Measurements from ENCODE around the gene SMARCD1. TPM values are rescaled to one million over a fixed set of nuclear protein-coding genes. Genes with fewer than 3 reads are reported as not detected.
"Not testable (repeated sequence)": the region's sequence is repeated elsewhere in the genome, so short reads cannot be mapped to it uniquely, and the experiment has no call there.

Gene SMARCD1
- total RNA-seq, 1 donor from 2014 or later, result 66.3 TPM

GRCh38 chr12:50077099-50077498 is 8.0 kb upstream of the SMARCD1 start:
- no peak for DNase-seq (ENCODE audit: low read depth, low spot score)

GRCh38 chr12:50078281-50078680 is 6.9 kb upstream of the SMARCD1 start:
- no peak for DNase-seq (ENCODE audit: low read depth, low spot score)

DNA sequence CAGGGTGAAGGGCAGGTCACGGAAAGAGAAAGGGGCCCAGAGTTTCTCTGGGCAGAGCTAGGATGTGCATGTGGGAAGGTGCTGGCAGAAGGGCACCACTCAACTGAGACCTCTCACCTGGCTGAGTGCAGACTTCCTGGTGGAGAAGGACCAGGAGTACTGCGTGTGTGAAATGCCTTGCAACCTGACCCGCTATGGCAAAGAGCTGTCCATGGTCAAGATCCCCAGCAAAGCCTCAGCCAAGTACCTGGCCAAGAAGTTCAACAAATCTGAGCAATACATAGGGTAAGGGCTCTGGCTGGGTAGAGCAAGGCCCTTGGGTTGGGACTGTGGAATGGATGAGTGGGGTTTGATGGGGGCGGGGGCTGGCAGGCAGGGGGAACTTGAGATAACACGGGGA is 5.4 kb upstream of the SMARCD1 start:
- no peak for DNase-seq (ENCODE audit: low read depth, low spot score)

GRCh38 chr12:50081096-50081808 is 3.9 kb upstream of the SMARCD1 start:
- no peak for DNase-seq (ENCODE audit: low read depth, low spot score)

- no peak for DNase-seq (ENCODE audit: low read depth, low spot score)
Observed at GRCh38 chr12:50082644-50083043, 2.5 kb upstream of the SMARCD1 start.

GRCh38 chr12:50083301-50083700 is 1.8 kb upstream of the SMARCD1 start:
- DNase-seq (ENCODE audit: low read depth, low spot score), result no peak

GRCh38 chr12:50084409-50084774 is 750 bp upstream of the SMARCD1 start:
- not testable (repeated sequence) for DNase-seq (ENCODE audit: low read depth, low spot score)

- DNase-seq (ENCODE audit: low read depth, low spot score), result no peak
Observed at GRCh38 chr12:50085615-50086072, 502 bp downstream of the SMARCD1 start.

DNA sequence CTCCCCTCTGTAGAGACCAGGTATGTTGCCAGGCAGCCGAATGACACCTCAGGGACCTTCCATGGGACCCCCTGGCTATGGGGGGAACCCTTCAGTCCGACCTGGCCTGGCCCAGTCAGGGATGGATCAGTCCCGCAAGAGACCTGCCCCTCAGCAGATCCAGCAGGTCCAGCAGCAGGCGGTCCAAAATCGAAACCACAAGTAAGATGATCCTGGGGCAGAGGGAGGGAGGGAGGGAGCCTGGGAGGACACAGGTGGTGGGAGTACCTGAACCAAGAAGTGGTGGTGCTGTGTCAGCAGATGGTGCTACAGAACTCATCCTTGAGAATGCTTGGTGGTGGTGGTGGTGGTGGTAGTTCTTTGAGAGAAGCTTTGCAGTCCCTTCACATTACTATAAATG is 1.0 kb downstream of the SMARCD1 start:
- DNase-seq (ENCODE audit: low read depth, low spot score), result no peak

GRCh38 chr12:50087151-50087550 is 2.0 kb downstream of the SMARCD1 start:
- no peak for DNase-seq (ENCODE audit: low read depth, low spot score)

GRCh38 chr12:50087995-50088394 is 2.9 kb downstream of the SMARCD1 start:
- peak; percentile 69 for DNase-seq (ENCODE audit: low read depth, low spot score)

GRCh38 chr12:50088577-50089335 is 3.6 kb downstream of the SMARCD1 start:
- no peak for DNase-seq (ENCODE audit: low read depth, low spot score)

- DNase-seq (ENCODE audit: low read depth, low spot score), result no peak
Observed at GRCh38 chr12:50089730-50090129, 4.6 kb downstream of the SMARCD1 start.

GRCh38 chr12:50090391-50090790 is 5.2 kb downstream of the SMARCD1 start:
- no peak for DNase-seq (ENCODE audit: low read depth, low spot score)

DNA sequence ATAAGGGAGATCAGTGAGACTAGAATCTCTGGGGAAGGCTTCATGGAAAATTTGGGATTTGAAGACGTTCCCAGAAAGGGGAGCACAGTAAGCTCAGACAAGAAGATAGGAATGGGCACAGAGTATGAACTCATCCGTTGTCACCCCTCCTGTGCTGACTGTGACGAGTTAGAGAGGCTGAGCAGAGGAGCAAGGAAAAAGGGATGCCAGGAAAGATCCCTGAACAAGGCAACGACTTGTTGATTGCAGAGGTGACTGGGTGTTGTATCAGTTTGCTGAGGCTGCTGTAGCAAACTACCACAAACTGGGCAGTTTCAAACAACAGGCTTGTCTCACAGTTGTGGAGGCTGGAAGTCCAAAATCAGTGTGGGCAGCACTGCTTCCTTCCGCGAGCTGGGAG is 12.8 kb downstream of the SMARCD1 start:
- no peak for DNase-seq (ENCODE audit: low read depth, low spot score)

GRCh38 chr12:50099302-50100008 is 14.3 kb downstream of the SMARCD1 start:
- no peak for DNase-seq (ENCODE audit: low read depth, low spot score)

GRCh38 chr12:50100561-50100960 is 15.4 kb downstream of the SMARCD1 start:
- no peak for DNase-seq (ENCODE audit: low read depth, low spot score)

GRCh38 chr12:50101663-50102062 is 16.5 kb downstream of the SMARCD1 start:
- no peak for DNase-seq (ENCODE audit: low read depth, low spot score)

DNA sequence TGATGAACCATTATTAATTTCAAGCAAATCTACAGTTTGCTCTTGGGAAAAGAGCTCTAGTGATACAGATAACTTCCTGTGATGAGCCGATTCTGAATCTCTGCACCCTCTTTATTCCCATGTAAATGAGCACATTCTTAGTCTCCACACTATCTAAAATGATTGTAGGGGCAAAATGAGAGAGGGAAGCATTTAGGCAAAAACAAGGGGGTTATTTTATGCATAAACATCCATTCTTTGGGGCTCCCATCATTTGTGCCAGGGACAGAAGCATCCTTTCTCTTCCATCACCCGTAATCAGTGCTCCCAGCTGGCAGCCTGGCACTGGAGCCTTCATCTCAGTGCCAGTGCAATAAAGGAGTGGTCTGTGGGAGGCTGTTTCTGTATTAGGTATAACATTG is 17.0 kb downstream of the SMARCD1 start:
- DNase-seq (ENCODE audit: low read depth, low spot score), result no peak

DNA sequence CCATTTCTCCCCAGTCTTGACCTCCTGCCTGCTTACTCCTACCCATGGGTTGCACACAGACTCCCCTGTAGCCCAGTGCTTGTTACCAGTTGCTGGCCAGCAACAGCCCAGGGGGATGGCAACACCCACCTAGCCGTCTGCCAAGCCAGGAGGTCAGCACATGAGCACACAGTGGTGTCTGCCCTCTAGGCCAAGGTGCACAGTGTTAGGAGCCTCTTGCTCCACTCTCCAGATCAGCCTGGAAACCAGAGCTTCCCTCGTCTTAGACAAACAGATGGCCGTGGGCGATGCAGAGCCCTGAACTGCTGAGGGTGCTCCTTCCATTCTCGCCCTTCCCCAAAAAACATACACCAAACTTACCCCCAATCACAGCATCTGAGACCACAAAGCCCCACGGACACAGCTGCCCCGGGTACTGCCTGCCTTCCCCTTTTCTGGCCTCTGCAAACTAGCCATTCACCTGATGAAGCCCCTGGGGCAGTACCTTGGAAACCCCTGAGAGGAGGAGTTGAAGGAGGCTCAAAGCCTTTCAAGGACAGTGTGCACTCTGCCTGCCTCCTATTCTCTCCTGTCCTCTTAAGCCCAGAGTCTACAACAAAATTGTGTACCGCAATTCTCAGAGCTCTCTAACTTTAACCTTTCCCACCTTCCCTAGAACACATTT is 17.6 kb downstream of the SMARCD1 start:
- no peak for DNase-seq (ENCODE audit: low read depth, low spot score)

DNA sequence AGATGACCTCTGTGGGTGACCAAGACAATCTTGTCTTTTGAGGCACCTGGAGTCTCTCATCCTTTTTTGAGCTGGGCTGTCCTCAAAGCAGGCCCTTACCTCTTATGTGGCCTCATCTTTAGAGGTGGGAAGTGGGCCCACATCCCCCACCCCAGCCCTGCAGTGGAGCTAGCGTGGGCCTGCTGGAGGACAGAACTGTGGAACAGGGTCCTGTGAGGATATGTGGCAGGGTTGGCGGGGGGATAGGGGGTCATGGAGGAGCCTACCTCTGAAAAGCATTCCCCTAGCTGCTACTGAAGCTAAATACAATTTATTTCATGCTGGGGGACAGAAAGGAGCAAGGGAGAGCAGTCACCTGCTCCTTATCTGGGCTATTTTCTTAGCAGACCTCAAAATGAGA is 18.2 kb downstream of the SMARCD1 start:
- no peak for DNase-seq (ENCODE audit: low read depth, low spot score)

Measured in pulmonary artery endothelial cell (primary cell).